Neural cell (in vitro differentiated cells): ENCODE data around the gene TMEM135.

Experiments
- SMC3 ChIP-seq: fragments of 450-650 bp; conservative IDR thresholded peaks from 2 replicates; pipeline ENCODE4 v1.6.1; 2014; ENCODE audit warnings: antibody characterized with exemption, mild to moderate bottlenecking, moderate library complexity; ENCODE audit not compliant: poor library complexity
- TF ChIP-seq, protein P1 (sequence below): fragments of 450-650 bp; IDR thresholded peaks from 2 replicates; pipeline ENCODE4 v1.5.1; 2014; ENCODE audit warnings: antibody characterized with exemption, mild to moderate bottlenecking, moderate library complexity; ENCODE audit not compliant: poor library complexity, severe bottlenecking

- no peak for TF ChIP-seq SMC3
- TF ChIP-seq, protein P1, sequence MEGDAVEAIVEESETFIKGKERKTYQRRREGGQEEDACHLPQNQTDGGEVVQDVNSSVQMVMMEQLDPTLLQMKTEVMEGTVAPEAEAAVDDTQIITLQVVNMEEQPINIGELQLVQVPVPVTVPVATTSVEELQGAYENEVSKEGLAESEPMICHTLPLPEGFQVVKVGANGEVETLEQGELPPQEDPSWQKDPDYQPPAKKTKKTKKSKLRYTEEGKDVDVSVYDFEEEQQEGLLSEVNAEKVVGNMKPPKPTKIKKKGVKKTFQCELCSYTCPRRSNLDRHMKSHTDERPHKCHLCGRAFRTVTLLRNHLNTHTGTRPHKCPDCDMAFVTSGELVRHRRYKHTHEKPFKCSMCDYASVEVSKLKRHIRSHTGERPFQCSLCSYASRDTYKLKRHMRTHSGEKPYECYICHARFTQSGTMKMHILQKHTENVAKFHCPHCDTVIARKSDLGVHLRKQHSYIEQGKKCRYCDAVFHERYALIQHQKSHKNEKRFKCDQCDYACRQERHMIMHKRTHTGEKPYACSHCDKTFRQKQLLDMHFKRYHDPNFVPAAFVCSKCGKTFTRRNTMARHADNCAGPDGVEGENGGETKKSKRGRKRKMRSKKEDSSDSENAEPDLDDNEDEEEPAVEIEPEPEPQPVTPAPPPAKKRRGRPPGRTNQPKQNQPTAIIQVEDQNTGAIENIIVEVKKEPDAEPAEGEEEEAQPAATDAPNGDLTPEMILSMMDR: no peak
These were observed 197.6 kb downstream of the TMEM135 start for GRCh38 chr11:87235366-87235765.
